HG02852 (cell line): ENCODE results near the gene CCDC88C.

Experiments
- ATAC-seq: cut with Tn5 transposase; IDR thresholded peaks from one replicate; pipeline ENCODE4 v1.9.1; 2021; ENCODE audit warnings: mild to moderate bottlenecking, moderate library complexity; ENCODE audit not compliant: unreplicated experiment

CCDC88C gene

GRCh38 chr14:91310606-91311283 is 106.9 kb downstream of the CCDC88C start:
- ATAC-seq, result no peak

DNA sequence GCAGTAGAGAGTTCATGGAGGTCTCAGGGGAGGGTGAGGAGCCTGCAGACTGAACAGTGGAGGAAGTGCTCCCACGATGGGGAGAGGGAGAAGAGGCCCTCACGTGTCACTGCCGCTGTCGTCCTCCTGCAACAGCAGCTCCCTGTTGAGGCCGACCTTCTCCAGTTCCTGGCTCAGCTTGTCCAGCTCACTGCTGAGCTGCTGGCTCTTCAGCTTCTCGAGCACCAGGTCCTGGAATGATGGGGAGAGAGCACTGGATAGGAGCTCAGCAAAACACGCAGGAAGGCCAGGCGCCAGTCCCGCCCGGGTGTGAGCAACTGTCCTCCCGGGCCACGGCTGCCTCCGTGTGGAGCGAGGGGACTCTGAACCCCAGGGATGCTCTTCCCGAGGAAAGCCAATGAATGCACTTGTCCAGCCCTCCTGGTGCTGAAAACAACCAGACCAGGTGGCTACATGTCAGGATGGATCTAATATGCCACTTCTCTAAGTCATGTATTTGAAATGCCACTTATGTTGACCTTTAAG is 107.8 kb downstream of the CCDC88C start:
- ATAC-seq, result no peak

DNA sequence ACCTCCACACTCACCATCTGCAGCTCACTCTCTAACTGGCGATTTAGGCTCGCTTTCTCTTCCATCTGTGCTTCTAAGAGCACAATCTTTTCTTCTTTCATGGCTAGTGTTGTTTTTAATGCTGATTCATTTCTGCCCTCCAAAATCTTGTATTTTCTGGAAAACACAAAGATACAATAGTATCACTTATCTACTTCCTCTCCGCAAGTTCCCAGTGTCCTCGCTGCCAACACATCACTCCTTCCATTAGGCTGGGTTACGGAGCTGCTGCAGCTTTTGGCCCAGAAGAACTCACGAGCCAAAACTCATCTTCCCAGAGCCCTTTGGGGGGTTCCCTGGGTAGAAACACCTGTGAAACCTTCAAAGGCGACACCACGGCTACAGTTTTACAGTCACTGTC is 109.3 kb downstream of the CCDC88C start:
- ATAC-seq, result no peak

GRCh38 chr14:91307652-91308051 is 110.0 kb downstream of the CCDC88C start:
- ATAC-seq, result no peak

DNA sequence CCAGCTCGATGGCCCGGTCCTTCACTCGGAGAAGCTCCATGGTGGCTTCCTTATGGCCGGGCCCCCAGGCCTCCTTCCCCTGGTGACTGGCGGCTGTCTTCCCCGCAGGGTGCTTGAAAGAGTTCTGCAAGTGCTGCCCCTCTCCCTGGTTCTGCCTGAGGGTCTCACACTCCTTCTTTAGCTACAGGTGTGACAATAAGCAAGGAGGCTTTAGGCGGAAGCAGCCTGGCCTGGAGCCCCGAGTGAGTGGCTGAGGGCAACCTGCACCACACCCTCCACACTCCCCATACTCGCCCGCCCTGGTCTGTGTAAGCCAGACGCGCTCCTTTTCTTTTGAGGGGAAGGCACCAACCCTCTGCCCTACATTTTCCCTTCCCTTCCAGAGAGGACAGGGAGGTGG is 110.6 kb downstream of the CCDC88C start:
- ATAC-seq, result no peak

GRCh38 chr14:91306547-91306946 is 111.1 kb downstream of the CCDC88C start:
- no peak for ATAC-seq

GRCh38 chr14:91305650-91306431 is 111.8 kb downstream of the CCDC88C start:
- ATAC-seq, result no peak

GRCh38 chr14:91303924-91304229 is 113.7 kb downstream of the CCDC88C start:
- ATAC-seq, result no peak

DNA sequence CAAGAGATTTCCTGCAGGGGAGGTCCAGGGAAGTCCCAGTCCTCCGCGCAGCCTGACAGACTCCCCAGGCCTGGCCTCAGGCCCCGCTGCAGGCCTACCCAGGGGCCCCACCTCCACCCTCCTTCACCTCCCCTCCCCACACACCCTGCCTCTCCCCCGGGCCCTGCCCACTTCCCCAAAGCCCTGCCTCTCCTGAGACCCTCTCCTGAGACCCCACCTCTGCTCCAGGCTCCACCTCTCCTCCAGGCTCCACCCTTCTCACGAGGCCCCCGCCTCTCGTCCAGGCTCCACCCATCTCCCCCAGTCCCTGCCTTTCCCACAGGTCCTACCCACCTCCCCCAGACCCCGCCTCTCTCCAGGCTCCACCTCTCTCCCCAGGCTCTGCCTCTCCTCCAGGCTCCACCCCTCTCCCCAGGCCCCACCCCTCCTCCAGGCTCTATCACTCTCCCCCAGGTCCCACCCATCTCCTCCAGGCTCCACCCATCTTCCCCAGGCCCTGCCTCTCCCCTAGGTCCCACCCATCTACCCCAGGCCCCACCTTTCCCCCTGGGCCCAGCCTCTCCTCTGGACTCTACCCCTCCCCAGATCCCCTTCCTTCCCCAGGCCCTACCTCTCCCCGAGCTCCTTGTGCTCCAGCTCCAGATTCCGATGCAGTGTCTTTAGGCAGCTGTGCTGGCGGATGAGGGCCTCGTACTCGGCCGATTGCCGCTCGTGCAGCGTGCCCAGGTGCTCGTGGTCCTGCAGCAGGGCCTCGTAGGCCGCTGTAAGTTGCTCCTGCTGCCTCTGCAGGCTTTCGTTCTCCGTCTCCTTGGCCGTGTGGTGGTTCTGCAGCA is 114.3 kb downstream of the CCDC88C start:
- ATAC-seq, result peak; percentile 60

DNA sequence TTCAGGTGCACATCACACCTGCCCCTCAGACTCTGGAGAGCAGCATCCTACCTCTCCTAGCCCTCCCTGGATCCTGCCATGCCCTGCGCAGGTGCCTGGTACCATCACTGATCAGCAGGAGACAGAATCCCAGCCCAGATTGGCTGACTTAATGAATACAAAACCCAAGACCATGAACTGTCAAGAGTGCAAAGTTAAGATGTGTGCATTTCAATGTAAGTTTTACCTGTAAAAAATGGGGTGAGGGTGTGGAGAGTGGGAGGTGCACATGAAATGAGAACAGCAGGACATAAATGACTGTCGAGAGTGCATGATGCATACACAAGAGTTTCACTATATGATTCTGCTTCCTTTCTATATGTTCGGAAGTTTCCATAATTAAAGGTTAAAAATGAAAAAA is 115.2 kb downstream of the CCDC88C start:
- peak; percentile 71 for ATAC-seq

- no peak for ATAC-seq
Observed at GRCh38 chr14:91300957-91301356, 116.7 kb downstream of the CCDC88C start.

GRCh38 chr14:91300283-91300895 is 117.2 kb downstream of the CCDC88C start:
- ATAC-seq, result no peak

DNA sequence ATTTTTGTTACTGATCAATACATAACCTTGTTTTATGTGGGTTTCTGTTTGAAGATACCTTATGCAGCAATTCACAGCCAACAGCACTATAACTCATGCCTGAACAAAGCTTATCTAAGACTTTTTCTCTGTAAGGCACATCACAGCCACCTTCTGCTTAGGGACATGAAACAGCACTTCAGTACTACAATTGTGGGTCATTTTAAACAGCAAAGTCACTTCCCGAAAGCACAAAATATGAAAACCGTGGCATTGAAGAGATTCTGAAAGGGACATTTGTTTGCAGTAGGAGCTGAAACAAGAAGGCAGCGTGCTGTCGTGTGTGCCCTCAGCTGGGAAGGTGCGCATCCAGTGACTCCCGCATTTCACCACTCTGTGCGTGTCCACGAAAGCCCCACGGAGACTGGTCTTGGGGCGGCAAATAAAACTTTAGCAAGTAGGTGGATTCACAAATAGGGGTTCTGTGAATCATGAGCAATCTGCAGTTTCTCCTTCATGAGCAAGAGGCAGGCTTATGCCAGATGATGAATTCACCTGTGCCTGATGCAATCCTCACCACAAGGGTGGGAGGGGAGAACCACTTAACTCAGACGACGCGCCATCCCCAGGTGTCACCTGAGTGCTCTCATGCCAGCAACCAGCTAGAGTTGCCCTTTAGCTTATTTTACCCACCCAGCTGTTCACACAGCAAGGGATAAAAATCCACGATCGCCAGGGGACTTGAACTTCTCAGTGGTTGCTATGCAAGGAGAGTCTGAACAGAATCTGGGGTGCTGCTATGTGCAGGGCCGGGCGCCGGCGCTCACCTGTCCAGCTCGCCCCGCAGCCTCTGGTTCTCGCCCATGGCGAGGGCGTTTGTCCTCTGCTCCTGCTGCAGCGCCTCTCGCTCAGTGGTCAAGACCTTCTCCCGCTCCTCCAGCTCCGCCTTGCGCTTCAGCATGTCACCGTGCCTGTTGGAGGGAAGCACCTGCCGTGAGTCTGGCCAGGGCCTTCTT is 118.2 kb downstream of the CCDC88C start:
- ATAC-seq, result no peak

- no peak for ATAC-seq
Observed at GRCh38 chr14:91298576-91298975, 119.0 kb downstream of the CCDC88C start.

DNA sequence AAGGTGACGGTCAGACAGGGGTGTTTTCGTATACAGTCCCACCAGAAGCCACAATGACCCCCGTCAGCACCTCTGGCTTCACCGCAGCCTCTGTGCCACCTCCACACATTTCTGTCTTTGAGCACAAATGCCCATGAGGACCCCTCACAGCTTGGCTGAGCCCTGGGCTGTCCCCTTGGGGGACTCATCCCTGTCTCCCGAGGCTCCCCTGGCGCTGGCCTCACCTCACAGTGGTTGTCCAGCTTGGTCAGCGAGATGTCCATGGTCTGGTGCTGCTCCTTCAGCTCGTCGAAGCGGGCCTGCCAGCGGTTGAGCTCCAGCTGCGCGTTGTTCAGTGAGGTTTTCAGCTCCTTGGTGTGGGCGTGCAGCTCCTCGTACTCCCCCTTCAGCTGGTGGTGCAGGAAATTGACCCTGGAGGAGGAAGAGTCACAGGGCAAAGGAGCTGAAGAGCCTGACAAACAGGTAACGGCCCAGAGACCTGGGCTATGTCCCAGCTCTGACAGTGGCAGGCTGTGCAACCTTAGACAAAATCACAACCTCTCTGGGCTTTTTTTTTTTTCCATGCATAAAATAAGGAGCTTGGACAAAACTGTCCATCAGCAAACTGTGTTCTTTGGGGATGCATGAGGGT is 120.4 kb downstream of the CCDC88C start:
- ATAC-seq, result no peak

DNA sequence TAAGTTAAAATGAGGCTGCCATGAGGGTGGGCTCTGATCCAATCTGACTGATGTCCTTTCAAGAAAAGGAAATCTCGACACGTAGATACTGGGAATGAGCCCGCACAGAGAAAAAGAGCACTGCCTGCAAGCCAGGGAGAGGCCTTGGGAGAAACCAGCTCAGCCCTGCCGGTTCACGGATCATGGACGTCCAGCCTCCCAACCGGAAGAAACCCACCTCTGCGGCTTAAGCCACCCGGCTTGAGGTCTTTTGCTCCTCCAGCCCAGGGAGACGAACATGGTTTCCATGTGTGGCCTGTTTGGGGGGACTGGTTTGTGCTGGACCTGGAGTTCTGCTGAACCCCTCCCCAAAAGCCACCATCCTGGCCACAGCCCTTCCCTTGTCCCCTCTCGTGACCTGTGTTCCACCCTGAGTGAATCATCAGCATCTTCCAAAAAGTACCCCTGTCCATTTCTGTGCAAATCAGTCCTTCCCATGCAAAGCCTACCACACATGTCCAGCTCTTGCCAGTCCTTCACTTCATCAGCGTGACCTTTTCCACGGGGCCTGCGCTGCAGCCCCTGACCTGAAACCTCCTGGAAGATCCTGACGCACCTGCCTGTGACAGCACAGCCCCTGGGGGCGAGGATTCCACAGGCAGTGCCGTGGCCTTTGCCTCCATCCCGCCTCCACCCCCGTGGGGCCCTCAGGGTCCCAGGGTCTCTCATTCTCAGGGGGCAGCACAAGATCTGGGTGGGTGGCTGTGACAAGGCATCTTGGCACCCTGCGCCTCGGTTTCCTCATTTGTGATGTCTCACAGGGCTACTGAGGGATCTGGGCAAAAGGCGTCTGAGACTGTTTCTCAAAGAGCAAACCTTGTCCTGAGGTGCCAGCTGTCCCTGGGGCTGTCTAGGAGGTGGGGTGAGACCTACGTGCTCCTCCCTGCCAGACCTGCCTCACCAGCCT is 121.5 kb downstream of the CCDC88C start:
- no peak for ATAC-seq

DNA sequence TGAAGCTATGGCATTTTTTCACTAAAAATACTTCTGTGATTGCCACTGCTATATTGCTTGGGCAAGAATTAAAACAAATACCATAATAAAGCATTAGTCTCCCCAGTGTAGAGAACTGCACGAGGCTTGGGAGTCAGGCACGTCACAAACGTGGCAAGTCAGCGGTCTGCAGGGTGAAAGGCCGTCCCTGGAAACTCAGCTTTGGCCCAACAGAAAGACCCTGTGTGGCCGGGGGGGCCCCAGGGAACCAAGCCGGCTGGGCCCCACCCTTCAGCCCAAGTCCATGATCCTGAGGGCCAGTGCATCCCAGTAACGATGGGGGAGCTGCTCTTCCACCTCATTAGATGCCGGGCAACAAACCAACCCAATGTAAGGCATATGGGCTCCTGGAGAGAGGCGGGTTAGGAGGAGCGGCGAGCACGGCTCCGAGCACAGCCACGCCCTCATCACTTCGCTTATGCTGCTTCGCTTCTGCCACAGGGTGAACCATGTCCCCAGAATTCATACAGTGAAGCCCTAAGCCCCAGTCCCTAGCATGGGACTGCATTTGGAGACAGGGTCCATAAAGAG is 122.3 kb downstream of the CCDC88C start:
- no peak for ATAC-seq

DNA sequence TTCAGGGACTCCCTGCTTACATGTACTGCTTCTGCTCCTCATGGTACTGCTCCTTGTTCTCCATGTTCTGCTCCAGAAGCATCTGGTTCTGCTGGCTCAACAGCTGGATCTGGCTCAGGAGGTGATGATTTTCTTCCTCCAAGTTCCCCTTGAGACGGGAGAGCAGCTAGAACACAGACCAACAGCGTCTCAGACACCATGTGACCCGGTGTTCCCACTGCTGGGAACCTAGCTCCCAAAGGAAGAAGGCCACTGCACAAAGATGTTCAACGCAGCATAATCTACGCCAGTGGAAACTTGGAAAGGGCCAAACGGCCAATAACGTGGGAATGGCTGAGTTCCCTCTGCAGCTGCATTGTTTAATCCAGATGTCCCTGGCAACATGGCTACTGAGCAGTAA is 123.5 kb downstream of the CCDC88C start:
- no peak for ATAC-seq
